IPS-20b (cell line): ENCODE measurements around the gene RAPGEF2.

Experiments used
- H3K27ac ChIP-seq: one replicate; pipeline ENCODE4 v1.5.1; 2013; ENCODE audit warnings: low read length
- H3K27me3 ChIP-seq: 2 replicates; pipeline ENCODE4 v1.6.1; 2013; ENCODE audit warnings: mild to moderate bottlenecking, low read length, inconsistent platforms; ENCODE audit not compliant: insufficient read depth
- H3K36me3 ChIP-seq: 2 replicates; pipeline ENCODE4 v1.6.1; 2013; ENCODE audit warnings: low read depth, mild to moderate bottlenecking, inconsistent platforms, low read length, moderate library complexity; ENCODE audit not compliant: insufficient read depth
- H3K4me1 ChIP-seq: 2 replicates; pipeline ENCODE4 v1.6.1; 2013; ENCODE audit warnings: mild to moderate bottlenecking, control low read depth, inconsistent platforms, low read length, moderate library complexity; ENCODE audit not compliant: insufficient read depth
- H3K4me3 ChIP-seq: 2 replicates; pipeline ENCODE4 v1.5.1; 2013; ENCODE audit warnings: mild to moderate bottlenecking, low read length, inconsistent platforms
- H3K9ac ChIP-seq: 2 replicates; pipeline ENCODE4 v1.6.1; 2013; ENCODE audit warnings: low read depth, mild to moderate bottlenecking, inconsistent platforms, low read length, moderate library complexity
- H3K9me3 ChIP-seq: 2 replicates; pipeline ENCODE4 v1.6.1; 2013; ENCODE audit warnings: mild to moderate bottlenecking, low read depth, low read length, inconsistent platforms; ENCODE audit not compliant: insufficient read depth

Gene RAPGEF2

GRCh38 chr4:159142681-159143384 lies 40.0 kb downstream of the RAPGEF2 start:
- no peak overlapping the region for H3K9ac ChIP-seq
- H3K4me1 ChIP-seq = peaks cover 6% of the 10 kb centered on the region; the same call in 1 of the 2 replicates
- H3K4me3 ChIP-seq = no peak overlapping the region
- no peaks in the 10 kb centered on the region for H3K27me3 ChIP-seq
- no peaks in the 10 kb centered on the region for H3K36me3 ChIP-seq
- H3K27ac ChIP-seq = no peak overlapping the region
- no peaks in the 10 kb centered on the region for H3K9me3 ChIP-seq

GRCh38 chr4:159143687-159144086 lies 40.8 kb downstream of the RAPGEF2 start:
- H3K4me1 ChIP-seq = peaks cover 6% of the 10 kb centered on the region; the same call in 1 of the 2 replicates
- no peaks in the 10 kb centered on the region for H3K36me3 ChIP-seq
- H3K27me3 ChIP-seq = no peaks in the 10 kb centered on the region
- no peak overlapping the region for H3K27ac ChIP-seq
- no peaks in the 10 kb centered on the region for H3K9me3 ChIP-seq
- no peak overlapping the region for H3K4me3 ChIP-seq
- H3K9ac ChIP-seq = no peak overlapping the region

- Histone ChIP-seq H3K36me3 (no peaks in the 10 kb centered on the region), H3K27me3 (no peaks in the 10 kb centered on the region), H3K27ac (no peak overlapping the region), H3K9ac (no peak overlapping the region), H3K9me3 (no peaks in the 10 kb centered on the region), H3K4me3 (no peak overlapping the region), H3K4me1 (peaks cover 6% of the 10 kb centered on the region; the same call in 1 of the 2 replicates)
Measured at GRCh38 chr4:159144112-159144694, 41.3 kb downstream of the RAPGEF2 start.

- H3K9ac ChIP-seq = no peak overlapping the region
- H3K4me3 ChIP-seq = no peak overlapping the region
- H3K9me3 ChIP-seq = no peaks in the 10 kb centered on the region
- no peaks in the 10 kb centered on the region for H3K27me3 ChIP-seq
- H3K4me1 ChIP-seq = peaks cover 1% of the 10 kb centered on the region
- no peak overlapping the region for H3K27ac ChIP-seq
- H3K36me3 ChIP-seq = no peaks in the 10 kb centered on the region
Measured at GRCh38 chr4:159145318-159145991, 42.6 kb downstream of the RAPGEF2 start.

GRCh38 chr4:159145992-159146330 lies 43.1 kb downstream of the RAPGEF2 start:
- no peak overlapping the region for H3K27ac ChIP-seq
- H3K4me1 ChIP-seq = peaks cover 6% of the 10 kb centered on the region
- H3K36me3 ChIP-seq = no peaks in the 10 kb centered on the region
- H3K27me3 ChIP-seq = no peaks in the 10 kb centered on the region
- H3K4me3 ChIP-seq = no peak overlapping the region
- H3K9me3 ChIP-seq = no peaks in the 10 kb centered on the region
- H3K9ac ChIP-seq = no peak overlapping the region

GRCh38 chr4:159146488-159146887 lies 43.6 kb downstream of the RAPGEF2 start:
- no peaks in the 10 kb centered on the region for H3K27me3 ChIP-seq
- H3K4me3 ChIP-seq = no peak overlapping the region
- no peaks in the 10 kb centered on the region for H3K36me3 ChIP-seq
- H3K4me1 ChIP-seq = peaks cover 8% of the 10 kb centered on the region
- no peaks in the 10 kb centered on the region for H3K9me3 ChIP-seq
- no peak overlapping the region for H3K9ac ChIP-seq
- H3K27ac ChIP-seq = no peak overlapping the region

- H3K4me1 ChIP-seq = peaks cover 10% of the 10 kb centered on the region
- H3K9me3 ChIP-seq = no peaks in the 10 kb centered on the region
- no peak overlapping the region for H3K4me3 ChIP-seq
- H3K36me3 ChIP-seq = no peaks in the 10 kb centered on the region
- no peak overlapping the region for H3K27ac ChIP-seq
- no peak overlapping the region for H3K9ac ChIP-seq
- no peaks in the 10 kb centered on the region for H3K27me3 ChIP-seq
Measured at GRCh38 chr4:159148441-159148840, 45.6 kb downstream of the RAPGEF2 start.

GRCh38 chr4:159149666-159150065 lies 46.8 kb downstream of the RAPGEF2 start:
- no peak overlapping the region for H3K4me3 ChIP-seq
- H3K9ac ChIP-seq = no peak overlapping the region
- H3K4me1 ChIP-seq = peaks cover 17% of the 10 kb centered on the region
- H3K27me3 ChIP-seq = no peaks in the 10 kb centered on the region
- H3K27ac ChIP-seq = no peak overlapping the region
- H3K9me3 ChIP-seq = no peaks in the 10 kb centered on the region
- H3K36me3 ChIP-seq = no peaks in the 10 kb centered on the region

GRCh38 chr4:159150396-159150795 lies 47.5 kb downstream of the RAPGEF2 start:
- Histone ChIP-seq H3K9ac (peak overlapping the region; percentile 24; the same call in 1 of the 2 replicates), H3K9me3 (no peaks in the 10 kb centered on the region), H3K4me1 (peaks cover 18% of the 10 kb centered on the region), H3K4me3 (no peak overlapping the region), H3K36me3 (no peaks in the 10 kb centered on the region), H3K27me3 (no peaks in the 10 kb centered on the region), H3K27ac (no peak overlapping the region)

GRCh38 chr4:159150821-159151390 lies 48.0 kb downstream of the RAPGEF2 start:
- Histone ChIP-seq H3K27me3 (no peaks in the 10 kb centered on the region), H3K4me3 (no peak overlapping the region), H3K27ac (no peak overlapping the region), H3K9me3 (no peaks in the 10 kb centered on the region), H3K4me1 (peaks cover 19% of the 10 kb centered on the region), H3K9ac (no peak overlapping the region; the same call in 1 of the 2 replicates), H3K36me3 (no peaks in the 10 kb centered on the region)

GRCh38 chr4:159151689-159152088 lies 48.8 kb downstream of the RAPGEF2 start:
- Histone ChIP-seq H3K4me3 (no peak overlapping the region), H3K36me3 (no peaks in the 10 kb centered on the region), H3K9me3 (no peaks in the 10 kb centered on the region), H3K27me3 (no peaks in the 10 kb centered on the region), H3K4me1 (peaks cover 19% of the 10 kb centered on the region), H3K9ac (no peak overlapping the region), H3K27ac (no peak overlapping the region)
